Activated naive CD8-positive, alpha-beta T cell treated with anti-CD3 and anti-CD28 coated beads for 36 hours (primary cell): ENCODE data around the gene TEDC1. TPM values are rescaled to one million over a fixed set of nuclear protein-coding genes. Genes with fewer than 3 reads are reported as not detected.

Experiments used
- DNase-seq: peaks from one replicate; pipeline ENCODE4 v3.0.0; 2021
- H3K27ac Mint-ChIP-seq: one replicate; pipeline ENCODE4 v1.8.0; 2022; ENCODE audit warnings: mild to moderate bottlenecking, moderate library complexity, mixed read lengths
- H3K27me3 Mint-ChIP-seq: one replicate; pipeline ENCODE4 v1.8.0; 2022; ENCODE audit warnings: mild to moderate bottlenecking, mixed read lengths
- H3K36me3 Mint-ChIP-seq: one replicate; pipeline ENCODE4 v1.8.0; 2021; ENCODE audit warnings: mild to moderate bottlenecking, mixed read lengths
- H3K4me1 Mint-ChIP-seq: one replicate; pipeline ENCODE4 v1.8.0; 2021; ENCODE audit warnings: mixed read lengths
- H3K4me3 Mint-ChIP-seq: one replicate; pipeline ENCODE4 v1.8.0; 2022; ENCODE audit warnings: mild to moderate bottlenecking, moderate library complexity, mixed read lengths
- H3K9me3 Mint-ChIP-seq: one replicate; pipeline ENCODE4 v1.8.0; 2022; ENCODE audit warnings: mixed read lengths
- total RNA-seq, 2 experiments: library from RNA; stranded (reverse); gene quantifications; one replicate each; pipeline ENCODE4 v1.2.3, GENCODE V29; 2021

TEDC1 gene
- total RNA-seq, 2 experiments from 2014 or later: 33.6 to 34.9 TPM

DNA sequence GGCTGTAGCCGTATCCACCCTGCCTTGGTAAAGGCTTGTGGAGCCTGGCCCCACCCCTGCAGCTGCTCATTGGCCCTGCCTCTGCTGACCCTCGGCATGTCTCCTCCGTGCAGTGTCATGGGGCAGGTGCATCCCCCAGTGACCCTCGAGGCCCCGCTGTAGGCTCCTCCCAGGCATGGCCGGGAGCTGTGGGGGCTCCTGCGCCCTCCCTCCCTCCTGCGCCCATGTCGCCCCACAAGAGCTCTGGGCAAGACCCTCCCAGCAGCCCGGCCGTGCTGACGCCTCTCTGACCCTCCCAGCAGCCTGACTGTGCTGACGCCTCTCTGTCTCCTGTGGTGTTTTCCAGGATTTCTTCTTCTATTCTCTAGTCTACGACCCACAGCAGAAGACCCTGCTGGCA is 37.2 kb upstream of the TEDC1 start:
- H3K4me1 Mint-ChIP-seq: no peaks in the 10 kb centered on the region
- H3K4me3 Mint-ChIP-seq: no peak overlapping the region
- H3K27me3 Mint-ChIP-seq: no peaks in the 10 kb centered on the region
- peaks cover 6% of the 10 kb centered on the region for H3K36me3 Mint-ChIP-seq
- DNase-seq: no peak
- no peaks in the 10 kb centered on the region for H3K9me3 Mint-ChIP-seq
- peak overlapping the region; percentile 19 for H3K27ac Mint-ChIP-seq

DNA sequence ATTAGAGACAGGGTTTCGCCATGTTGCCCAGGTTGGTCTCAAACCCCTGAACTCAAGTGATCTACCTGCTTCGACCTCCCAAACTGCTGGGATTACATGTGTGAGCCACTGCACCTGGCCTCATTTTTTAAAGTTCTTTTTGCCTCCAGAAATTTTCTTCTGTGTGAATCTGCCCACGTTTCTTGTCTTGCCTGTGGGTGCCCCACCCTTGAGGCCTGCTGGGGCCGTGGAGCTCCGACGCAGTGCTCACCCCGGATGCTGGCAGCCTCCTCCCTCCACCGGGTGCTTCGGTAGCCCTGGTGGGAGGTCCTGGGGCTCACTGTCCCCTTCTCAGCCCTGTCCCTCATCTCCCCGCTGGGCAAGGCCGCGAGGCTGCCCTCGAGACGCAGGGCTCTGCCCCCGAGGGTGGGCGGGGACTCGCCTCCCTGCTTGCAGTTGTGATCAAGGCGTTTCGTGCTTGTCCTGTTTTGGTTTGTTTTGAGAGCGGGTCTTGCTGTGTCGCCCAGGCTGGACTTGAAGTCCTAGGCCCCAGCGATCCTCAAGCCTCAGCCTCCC is 35.9 kb upstream of the TEDC1 start:
- H3K9me3 Mint-ChIP-seq: no peaks in the 10 kb centered on the region
- DNase-seq: no peak
- no peak overlapping the region for H3K27ac Mint-ChIP-seq
- no peak overlapping the region for H3K4me3 Mint-ChIP-seq
- H3K27me3 Mint-ChIP-seq: no peaks in the 10 kb centered on the region
- no peaks in the 10 kb centered on the region for H3K4me1 Mint-ChIP-seq
- H3K36me3 Mint-ChIP-seq: peaks cover 5% of the 10 kb centered on the region

- H3K36me3 Mint-ChIP-seq: peaks cover 2% of the 10 kb centered on the region
- H3K4me3 Mint-ChIP-seq: no peak overlapping the region
- H3K27me3 Mint-ChIP-seq: no peaks in the 10 kb centered on the region
- no peak overlapping the region for H3K27ac Mint-ChIP-seq
- H3K9me3 Mint-ChIP-seq: no peaks in the 10 kb centered on the region
- no peaks in the 10 kb centered on the region for H3K4me1 Mint-ChIP-seq
- DNase-seq: no peak
Measured at GRCh38 chr14:105455766-105456660, 35.0 kb upstream of the TEDC1 start.

- Mint-ChIP-seq H3K9me3 (no peaks in the 10 kb centered on the region), H3K4me3 (no peak overlapping the region), H3K36me3 (peaks cover 2% of the 10 kb centered on the region), H3K27ac (no peak overlapping the region), H3K4me1 (no peaks in the 10 kb centered on the region), H3K27me3 (no peaks in the 10 kb centered on the region)
- DNase-seq: no peak
Measured at GRCh38 chr14:105456736-105457617, 34.1 kb upstream of the TEDC1 start.

- Mint-ChIP-seq H3K4me1 (no peaks in the 10 kb centered on the region), H3K36me3 (no peaks in the 10 kb centered on the region)
Measured at GRCh38 chr14:105458010-105458409, 33.0 kb upstream of the TEDC1 start.

DNA sequence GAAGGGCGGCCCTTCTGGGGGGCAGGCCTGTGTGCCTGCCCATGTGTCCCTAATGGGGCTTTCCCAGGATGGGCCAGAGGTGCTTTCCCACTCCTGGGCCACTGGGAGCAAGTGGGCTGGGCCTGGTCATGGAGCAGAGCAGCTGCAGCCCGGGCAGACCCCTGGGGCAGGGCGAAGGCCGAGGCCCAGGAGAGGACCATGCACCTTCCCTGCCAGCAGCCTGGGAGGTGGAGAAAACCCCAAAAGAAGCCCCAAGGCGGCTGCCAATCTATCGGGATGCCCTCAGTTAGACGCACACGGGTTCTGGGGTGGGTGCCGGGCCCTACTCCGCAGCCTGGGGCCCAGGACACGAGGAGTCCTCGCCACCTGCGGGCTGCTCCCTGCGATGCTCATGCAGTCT is 32.5 kb upstream of the TEDC1 start:
- DNase-seq: no peak
- no peaks in the 10 kb centered on the region for H3K36me3 Mint-ChIP-seq
- H3K27ac Mint-ChIP-seq: no peak overlapping the region
- H3K27me3 Mint-ChIP-seq: no peaks in the 10 kb centered on the region
- no peak overlapping the region for H3K4me3 Mint-ChIP-seq
- no peaks in the 10 kb centered on the region for H3K9me3 Mint-ChIP-seq
- H3K4me1 Mint-ChIP-seq: no peaks in the 10 kb centered on the region

More at GRCh38 chr14:105458010-105458409, 33.0 kb upstream of the TEDC1 start:
- no peaks in the 10 kb centered on the region for H3K27me3 Mint-ChIP-seq
- H3K4me3 Mint-ChIP-seq: no peak overlapping the region
- H3K9me3 Mint-ChIP-seq: no peaks in the 10 kb centered on the region
- H3K27ac Mint-ChIP-seq: no peak overlapping the region
- no peak for DNase-seq

GRCh38 chr14:105460116-105460515 is 30.9 kb upstream of the TEDC1 start:
- H3K36me3 Mint-ChIP-seq: peaks cover 2% of the 10 kb centered on the region
- no peaks in the 10 kb centered on the region for H3K27me3 Mint-ChIP-seq
- no peak overlapping the region for H3K4me3 Mint-ChIP-seq
- H3K27ac Mint-ChIP-seq: no peak overlapping the region
- H3K9me3 Mint-ChIP-seq: no peaks in the 10 kb centered on the region
- no peak for DNase-seq
- no peaks in the 10 kb centered on the region for H3K4me1 Mint-ChIP-seq

DNA sequence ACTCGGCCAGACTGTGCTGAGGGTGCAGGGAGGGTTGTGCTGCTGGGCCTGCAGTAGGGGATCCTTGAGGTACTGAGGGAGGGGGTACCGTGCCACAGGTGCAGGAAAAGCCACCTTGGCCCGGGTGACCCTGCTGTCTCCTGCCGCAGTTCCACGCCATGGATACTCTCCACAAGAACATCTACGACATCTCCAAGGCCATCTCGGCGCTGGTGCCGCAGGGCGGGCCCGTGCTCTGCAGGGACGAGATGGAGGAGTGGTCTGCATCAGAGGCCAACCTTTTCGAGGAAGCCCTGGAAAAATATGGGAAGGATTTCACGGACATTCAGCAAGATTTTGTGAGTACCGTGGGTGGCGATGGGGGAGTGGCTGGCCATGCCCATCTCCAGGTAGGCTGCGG is 30.4 kb upstream of the TEDC1 start:
- H3K36me3 Mint-ChIP-seq: peaks cover 2% of the 10 kb centered on the region
- no peaks in the 10 kb centered on the region for H3K4me1 Mint-ChIP-seq
- H3K4me3 Mint-ChIP-seq: no peak overlapping the region
- no peak overlapping the region for H3K27ac Mint-ChIP-seq
- DNase-seq: no peak
- H3K9me3 Mint-ChIP-seq: no peaks in the 10 kb centered on the region
- H3K27me3 Mint-ChIP-seq: no peaks in the 10 kb centered on the region

DNA sequence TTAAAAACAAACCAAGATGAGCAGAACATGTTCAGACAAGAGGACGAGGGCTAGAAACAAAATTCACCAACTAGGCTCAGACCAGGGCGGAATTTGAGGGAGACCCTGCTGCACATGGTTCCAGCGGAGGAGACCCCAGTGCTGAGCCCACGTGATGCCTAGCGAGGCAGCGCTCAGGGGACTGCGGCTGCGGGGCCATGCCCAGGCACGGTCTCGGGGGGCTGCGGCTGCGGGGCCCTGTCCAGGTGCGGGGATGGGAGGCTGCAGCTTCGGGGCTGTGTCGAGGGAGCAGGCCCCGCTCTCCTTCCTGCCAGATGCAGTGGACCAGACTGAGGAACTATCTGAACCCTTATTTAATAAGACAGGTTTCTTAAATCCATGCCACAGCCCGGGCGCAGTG is 29.1 kb upstream of the TEDC1 start:
- Mint-ChIP-seq H3K27ac (no peak overlapping the region), H3K36me3 (peaks cover 2% of the 10 kb centered on the region), H3K4me1 (no peaks in the 10 kb centered on the region), H3K4me3 (no peak overlapping the region), H3K9me3 (no peaks in the 10 kb centered on the region), H3K27me3 (no peaks in the 10 kb centered on the region)
- DNase-seq: no peak

DNA sequence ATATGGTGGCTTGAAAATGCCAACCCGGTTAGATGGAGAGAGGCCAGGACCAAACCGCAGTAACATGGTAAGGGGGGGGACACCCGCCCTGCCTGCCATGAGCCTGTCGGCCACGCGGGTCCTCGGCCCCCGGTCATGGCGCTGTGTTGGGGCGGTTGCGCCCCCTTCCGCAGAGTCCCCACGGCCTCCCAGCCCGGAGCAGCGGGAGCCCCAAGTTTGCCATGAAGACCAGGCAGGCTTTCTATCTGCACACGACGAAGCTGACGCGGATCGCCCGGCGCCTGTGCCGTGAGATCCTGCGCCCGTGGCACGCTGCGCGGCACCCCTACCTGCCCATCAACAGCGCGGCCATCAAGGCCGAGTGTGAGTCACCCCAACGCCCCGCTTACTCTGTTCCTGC is 26.5 kb upstream of the TEDC1 start:
- Mint-ChIP-seq H3K9me3 (no peaks in the 10 kb centered on the region), H3K27ac (no peak overlapping the region), H3K27me3 (no peaks in the 10 kb centered on the region), H3K4me1 (no peaks in the 10 kb centered on the region), H3K36me3 (peaks cover 2% of the 10 kb centered on the region), H3K4me3 (no peak overlapping the region)
- no peak for DNase-seq

- Mint-ChIP-seq H3K9me3 (no peaks in the 10 kb centered on the region), H3K27me3 (no peaks in the 10 kb centered on the region), H3K4me1 (no peaks in the 10 kb centered on the region), H3K4me3 (no peak overlapping the region), H3K27ac (no peak overlapping the region), H3K36me3 (peaks cover 2% of the 10 kb centered on the region)
- no peak for DNase-seq
Measured at GRCh38 chr14:105465209-105466031, 25.6 kb upstream of the TEDC1 start.

- H3K9me3 Mint-ChIP-seq: no peaks in the 10 kb centered on the region
- no peak overlapping the region for H3K27ac Mint-ChIP-seq
- no peaks in the 10 kb centered on the region for H3K4me1 Mint-ChIP-seq
- DNase-seq: no peak
- peaks cover 2% of the 10 kb centered on the region for H3K36me3 Mint-ChIP-seq
- H3K27me3 Mint-ChIP-seq: no peaks in the 10 kb centered on the region
- no peak overlapping the region for H3K4me3 Mint-ChIP-seq
Measured at GRCh38 chr14:105466531-105467248, 24.4 kb upstream of the TEDC1 start.

GRCh38 chr14:105467249-105467941 is 23.7 kb upstream of the TEDC1 start:
- Mint-ChIP-seq H3K4me3 (no peak overlapping the region), H3K4me1 (no peaks in the 10 kb centered on the region), H3K27ac (no peak overlapping the region), H3K36me3 (peaks cover 2% of the 10 kb centered on the region), H3K27me3 (no peaks in the 10 kb centered on the region), H3K9me3 (no peaks in the 10 kb centered on the region)
- DNase-seq: no peak
